Progenitor cell of endocrine pancreas (in vitro differentiated cells): ENCODE results near the gene SUCLG2. TPM values are rescaled to one million over a fixed set of nuclear protein-coding genes. Genes with fewer than 3 reads are reported as not detected.

Experiments used
- DNase-seq: peaks from one replicate; pipeline ENCODE4 v3.0.0; 2021; ENCODE audit warnings: low spot score; ENCODE audit not compliant: unreplicated experiment
- H3K27ac Mint-ChIP-seq: 2 replicates; pipeline ENCODE4 v1.8.0; 2021; ENCODE audit warnings: mild to moderate bottlenecking, moderate library complexity, mixed read lengths
- H3K27me3 Mint-ChIP-seq: 2 replicates; pipeline ENCODE4 v1.8.0; 2021; ENCODE audit warnings: mixed read lengths
- H3K36me3 Mint-ChIP-seq: 2 replicates; pipeline ENCODE4 v1.8.0; 2022; ENCODE audit warnings: mixed read lengths; ENCODE audit not compliant: insufficient read depth
- H3K4me1 Mint-ChIP-seq: 2 replicates; pipeline ENCODE4 v1.8.0; 2021; ENCODE audit warnings: low read depth, mixed read lengths
- H3K4me3 Mint-ChIP-seq: 2 replicates; pipeline ENCODE4 v1.8.0; 2021; ENCODE audit warnings: low read depth, mild to moderate bottlenecking, moderate library complexity, mixed read lengths
- H3K9me3 Mint-ChIP-seq: 2 replicates; pipeline ENCODE4 v1.8.0; 2021; ENCODE audit warnings: low read depth, mixed read lengths
- CTCF ChIP-seq: fragments of 200-600 bp; sonication (generic); IDR thresholded peaks from one replicate; pipeline ENCODE4 v1.5.0; 2021; ENCODE audit warnings: antibody characterized with exemption, mild to moderate bottlenecking; ENCODE audit not compliant: unreplicated experiment
- total RNA-seq: library from RNA; stranded (reverse); gene quantifications from 2 replicates; pipeline ENCODE4 v1.2.1, GENCODE V29; 2021

SUCLG2 gene
- total RNA-seq, 1 donor from 2014 or later: 41.1 TPM

DNA sequence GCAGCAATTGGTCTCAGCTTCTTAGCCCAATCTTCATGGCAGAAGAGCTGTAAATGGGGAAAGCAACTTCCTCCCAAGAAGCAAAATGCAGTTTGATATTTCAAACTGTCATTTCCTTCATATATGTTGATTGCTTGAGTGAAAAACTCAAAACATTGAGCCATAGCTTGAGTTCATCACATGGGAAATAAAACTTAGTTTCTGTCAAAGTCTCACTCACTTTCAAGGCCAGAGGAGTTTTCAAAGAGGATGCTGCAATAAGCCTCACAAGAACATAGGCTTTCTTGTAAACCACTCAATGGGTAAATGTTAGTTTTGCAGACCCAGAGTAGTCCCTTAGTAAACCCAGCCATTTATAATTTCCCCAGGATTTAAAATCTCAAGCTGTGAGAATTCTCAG, 29.1 kb upstream of the SUCLG2 start:
- no peaks in the 10 kb centered on the region for H3K27me3 Mint-ChIP-seq
- H3K27ac Mint-ChIP-seq: no peak overlapping the region
- no peaks in the 10 kb centered on the region for H3K36me3 Mint-ChIP-seq
- H3K9me3 Mint-ChIP-seq: no peaks in the 10 kb centered on the region
- H3K4me1 Mint-ChIP-seq: peaks cover 2% of the 10 kb centered on the region
- TF ChIP-seq CTCF: no peak
- no peak overlapping the region for H3K4me3 Mint-ChIP-seq
- no peak for DNase-seq

GRCh38 chr3:67678665-67679064, 24.3 kb upstream of the SUCLG2 start:
- H3K27me3 Mint-ChIP-seq: no peaks in the 10 kb centered on the region
- peaks cover 2% of the 10 kb centered on the region for H3K4me1 Mint-ChIP-seq
- TF ChIP-seq CTCF: no peak
- H3K9me3 Mint-ChIP-seq: peaks cover 3% of the 10 kb centered on the region
- no peak overlapping the region for H3K4me3 Mint-ChIP-seq
- DNase-seq: no peak
- H3K36me3 Mint-ChIP-seq: peaks cover 3% of the 10 kb centered on the region
- no peak overlapping the region for H3K27ac Mint-ChIP-seq

- Mint-ChIP-seq H3K36me3 (peaks cover 5% of the 10 kb centered on the region), H3K27me3 (no peaks in the 10 kb centered on the region), H3K9me3 (peaks cover 3% of the 10 kb centered on the region), H3K4me3 (no peak overlapping the region), H3K27ac (no peak overlapping the region), H3K4me1 (no peaks in the 10 kb centered on the region)
- TF ChIP-seq CTCF: no peak
- DNase-seq: no peak
These were observed 19.6 kb upstream of the SUCLG2 start for GRCh38 chr3:67674055-67674454.

- H3K36me3 Mint-ChIP-seq: no peaks in the 10 kb centered on the region
- no peak overlapping the region for H3K4me3 Mint-ChIP-seq
- no peak for TF ChIP-seq CTCF
- peaks cover 7% of the 10 kb centered on the region for H3K9me3 Mint-ChIP-seq
- no peak for DNase-seq
- no peaks in the 10 kb centered on the region for H3K27me3 Mint-ChIP-seq
- peaks cover 4% of the 10 kb centered on the region for H3K4me1 Mint-ChIP-seq
- H3K27ac Mint-ChIP-seq: no peak overlapping the region
These were observed 8.3 kb upstream of the SUCLG2 start for GRCh38 chr3:67662733-67663132.

DNA sequence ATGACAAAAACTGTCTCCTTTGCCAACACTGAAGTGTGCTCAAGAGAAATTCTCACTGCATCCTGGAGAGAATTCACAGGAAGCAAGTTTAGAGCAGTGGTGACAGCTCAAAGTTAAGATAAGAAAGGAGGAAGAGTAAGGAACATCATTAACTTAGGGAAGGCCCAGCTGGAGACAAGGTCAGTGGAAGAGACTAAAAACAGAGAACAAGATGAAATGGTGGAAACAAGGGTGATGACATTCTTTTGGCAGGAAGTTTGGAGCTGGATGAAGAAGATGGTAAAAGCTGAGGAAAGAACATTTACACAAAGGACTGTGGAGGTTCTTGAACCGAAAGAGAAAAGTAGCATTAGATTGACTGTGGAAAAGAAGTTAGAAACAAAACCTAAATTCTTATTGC, 6.7 kb upstream of the SUCLG2 start:
- DNase-seq: no peak
- TF ChIP-seq CTCF: no peak
- Mint-ChIP-seq H3K9me3 (peaks cover 8% of the 10 kb centered on the region), H3K27ac (no peak overlapping the region), H3K27me3 (no peaks in the 10 kb centered on the region), H3K36me3 (peaks cover 2% of the 10 kb centered on the region), H3K4me1 (peaks cover 4% of the 10 kb centered on the region), H3K4me3 (no peak overlapping the region)
